AG04450 (cell line): ENCODE results near the gene KLRF1. TPM values are rescaled to one million over a fixed set of nuclear protein-coding genes. Genes with fewer than 3 reads are reported as not detected.
A peak's percentile ranks its signal among the peaks of the same experiment; 100 is the strongest.

Experiments used
- CTCF ChIA-PET: fragments of 300-600, 350-600 bp; formaldehyde crosslinking; extraction: SDS; loops from one replicate; lab custom pipeline; 2022; ENCODE audit warnings: antibody characterized with exemption, inconsistent platforms; lab: Charles Lee
- POLR2A ChIA-PET: fragments of 350-600 bp; formaldehyde crosslinking; extraction: SDS; loops from one replicate; lab custom pipeline; 2021; ENCODE audit warnings: antibody characterized with exemption, inconsistent platforms; lab: Yijun Ruan, JAX
- DNase-seq: peaks from one replicate; pipeline ENCODE4 v3.0.0-alpha.2; 2011; ENCODE audit warnings: low read depth, low spot score
- H3K27ac ChIP-seq: one replicate; pipeline ENCODE4 v1.5.1; 2012; ENCODE audit warnings: low read depth, low read length, control low read depth
- H3K27me3 ChIP-seq: one replicate; pipeline ENCODE4 v1.6.0; 2012; ENCODE audit warnings: low read length; ENCODE audit not compliant: control insufficient read depth, insufficient read depth
- H3K4me3 ChIP-seq: 2 replicates; pipeline ENCODE4 v1.5.1; 2011; ENCODE audit warnings: mild to moderate bottlenecking, low read depth, low read length, control low read depth
- H3K9me3 ChIP-seq: 2 replicates; pipeline ENCODE4 v1.5.1; 2012; ENCODE audit warnings: low read length; ENCODE audit not compliant: control insufficient read depth, insufficient read depth
- CTCF ChIP-seq: IDR thresholded peaks from 2 replicates; pipeline ENCODE4 v1.5.1; 2011; ENCODE audit warnings: low read depth, low read length, control low read depth, inconsistent platforms
- polyA plus RNA-seq: library from polyadenylated mRNA; depleted of rRNA; stranded (reverse); fragments of >200 nt; gene quantifications from 2 replicates; pipeline ENCODE4 v1.2.3, GENCODE V29; 2011

Gene KLRF1
- polyA plus RNA-seq, 1 experiment, result not detected

DNA sequence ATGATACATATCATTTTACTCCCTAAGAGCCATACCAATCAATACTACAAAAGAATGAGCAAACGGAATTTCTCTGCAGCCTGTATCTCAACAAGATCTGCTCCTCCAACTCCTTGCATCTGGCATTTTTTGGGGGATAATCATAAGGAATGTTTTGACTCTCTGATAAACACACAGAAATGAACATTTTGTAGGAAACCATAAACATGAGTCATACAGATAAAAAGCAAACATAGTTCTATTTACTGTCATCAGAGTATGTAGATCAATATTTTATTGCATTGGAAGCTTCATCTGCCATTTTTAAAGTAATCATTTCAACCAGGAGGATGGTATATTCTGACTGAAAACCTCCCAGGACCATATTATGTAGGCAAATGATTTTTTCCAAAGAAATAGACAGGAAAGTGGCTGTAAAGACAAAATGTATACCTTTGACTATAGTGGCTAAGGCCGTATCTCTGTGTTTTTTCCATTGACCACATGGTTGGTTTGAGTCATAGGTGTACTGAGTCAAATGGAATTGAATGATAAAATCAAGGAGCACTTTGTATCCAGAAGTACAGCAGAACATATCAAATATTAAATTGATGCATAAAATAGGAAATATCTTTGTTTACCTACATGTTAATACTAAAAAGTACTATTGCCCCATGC lies 34.2 kb upstream of the KLRF1 start:
- no peak overlapping the region for H3K4me3 ChIP-seq
- H3K27me3 ChIP-seq, result no peaks in the 10 kb centered on the region
- no peak for TF ChIP-seq CTCF
- DNase-seq, result peak; percentile 8
- ChIA-PET POLR2A (no interaction called here), CTCF (interaction anchor here (1.3 kb wide), 1 partner anchor 42 kb away, joined by 5 read pairs; no protein-coding TSS in a partner anchor)
- no peak overlapping the region for H3K27ac ChIP-seq
- no peaks in the 10 kb centered on the region for H3K9me3 ChIP-seq

GRCh38 chr12:9793779-9794395 lies 33.4 kb upstream of the KLRF1 start:
- no peaks in the 10 kb centered on the region for H3K9me3 ChIP-seq
- no peak for TF ChIP-seq CTCF
- no peak overlapping the region for H3K4me3 ChIP-seq
- CTCF ChIA-PET, result interaction anchor here (7.2 kb wide), 1 partner anchor 44 kb away, joined by 76 read pairs; no protein-coding TSS in a partner anchor
- H3K27ac ChIP-seq, result no peak overlapping the region
- no peak for DNase-seq
- H3K27me3 ChIP-seq, result no peaks in the 10 kb centered on the region
- POLR2A ChIA-PET, result no interaction called here

GRCh38 chr12:9794484-9795093 lies 32.7 kb upstream of the KLRF1 start:
- Histone ChIP-seq H3K27ac (no peak overlapping the region), H3K9me3 (no peaks in the 10 kb centered on the region), H3K27me3 (no peaks in the 10 kb centered on the region), H3K4me3 (no peak overlapping the region)
- ChIA-PET CTCF (interaction anchor here (7.2 kb wide), 1 partner anchor 45 kb away, joined by 76 read pairs; no protein-coding TSS in a partner anchor), POLR2A (no interaction called here)
- DNase-seq, result no peak
- TF ChIP-seq CTCF, result no peak

- POLR2A ChIA-PET, result no interaction called here
- Histone ChIP-seq H3K9me3 (no peaks in the 10 kb centered on the region), H3K27ac (no peak overlapping the region), H3K4me3 (no peak overlapping the region), H3K27me3 (no peaks in the 10 kb centered on the region)
- CTCF ChIA-PET, result interaction anchor here (7.2 kb wide), 1 partner anchor 46 kb away, joined by 76 read pairs; no protein-coding TSS in a partner anchor
- no peak for DNase-seq
- no peak for TF ChIP-seq CTCF
Measured at GRCh38 chr12:9795945-9796344, 31.3 kb upstream of the KLRF1 start.

DNA sequence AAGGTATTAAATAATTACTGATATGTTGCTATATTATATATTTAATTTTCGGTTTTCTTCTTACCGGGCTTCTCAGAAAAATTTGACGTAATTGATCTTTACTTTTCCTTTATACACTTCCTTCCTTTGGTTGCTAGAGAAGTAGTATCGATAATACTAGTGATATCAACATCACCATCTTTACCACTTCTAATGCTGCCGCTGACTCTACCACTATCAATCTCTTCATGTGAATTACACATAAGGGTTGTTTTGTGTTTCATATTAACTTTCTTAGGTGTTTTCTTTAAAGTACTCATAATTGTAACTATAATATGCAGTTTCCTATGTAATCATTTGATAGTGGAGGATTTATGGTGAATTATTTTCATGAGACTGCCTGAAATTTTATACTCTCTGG lies 30.9 kb upstream of the KLRF1 start:
- Histone ChIP-seq H3K27me3 (no peaks in the 10 kb centered on the region), H3K4me3 (no peak overlapping the region), H3K9me3 (no peaks in the 10 kb centered on the region), H3K27ac (no peak overlapping the region)
- TF ChIP-seq CTCF, result no peak
- DNase-seq, result no peak
- CTCF ChIA-PET, result interaction anchor here (1.3 to 7.2 kb wide), 2 partner anchors 46 to 144 kb away, joined by 4 to 76 read pairs; no protein-coding TSS in a partner anchor
- POLR2A ChIA-PET, result no interaction called here
